GM11168 (cell line): ENCODE data around the gene PDE4D.
"Not testable (repeated sequence)": the region's sequence is repeated elsewhere in the genome, so short reads cannot be mapped to it uniquely, and the experiment has no call there.

Source experiments
- in situ Hi-C: fragments of 300-500 bp; cut with MboI; formaldehyde crosslinking; loops from one replicate; pipeline ENCODE4 v1.12.0; 2022; ENCODE audit warnings: low sequenced_read_pairs; ENCODE audit not compliant: unreplicated experiment

The PDE4D gene

GRCh38 chr5:59056599-59056998 lies 836.9 kb downstream of the PDE4D start:
- in situ Hi-C loops = not testable (repeated sequence)

- in situ Hi-C loops = no loop called here
Measured at GRCh38 chr5:59055745-59056448, 837.6 kb downstream of the PDE4D start.

DNA sequence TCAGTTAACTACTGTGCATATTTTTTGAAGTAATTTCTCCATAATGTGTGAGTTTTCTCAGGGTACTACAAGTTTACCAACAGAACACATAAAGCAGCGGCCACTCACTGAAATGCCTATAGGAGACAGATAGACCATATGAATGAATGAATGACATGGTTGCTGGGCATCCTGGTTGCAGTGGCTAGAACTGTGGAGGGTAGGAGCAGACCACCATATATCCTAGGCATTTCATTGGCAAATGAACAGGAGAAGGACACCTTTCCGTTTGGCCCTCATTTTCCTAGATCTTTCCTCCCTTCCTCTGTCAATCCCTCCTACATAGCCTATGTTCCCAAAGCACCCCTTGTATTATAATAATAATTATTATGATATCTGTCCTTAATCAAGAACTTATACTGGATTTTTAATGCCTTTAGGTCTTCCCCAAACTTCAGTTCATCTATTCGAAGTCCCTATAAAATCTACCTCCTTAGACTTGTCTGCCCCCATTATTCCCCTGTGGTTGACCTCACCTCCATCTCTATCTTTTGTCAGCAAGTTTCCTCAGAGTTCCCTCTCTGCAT lies 838.5 kb downstream of the PDE4D start:
- in situ Hi-C loops = no loop called here

DNA sequence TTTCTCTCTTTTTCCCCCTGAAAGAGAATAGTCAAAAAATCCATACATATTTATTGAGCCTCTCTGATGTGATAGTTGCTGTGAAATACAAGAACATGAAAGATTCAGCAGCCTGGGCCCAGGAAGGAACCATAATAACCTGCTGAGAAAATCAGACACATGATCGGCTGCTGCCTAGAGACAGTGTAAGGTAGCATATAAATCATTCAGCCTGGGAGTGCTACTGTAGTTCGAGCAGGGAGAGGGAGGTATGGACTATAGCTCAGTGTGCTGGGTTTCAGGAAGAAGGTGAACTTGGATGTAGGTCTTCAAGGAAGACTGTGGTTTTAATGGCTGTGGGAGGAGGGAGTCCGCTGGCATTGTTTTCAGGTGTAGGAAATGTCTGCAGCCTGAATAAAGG lies 841.6 kb downstream of the PDE4D start:
- in situ Hi-C loops = no loop called here

- in situ Hi-C loops = loop anchor here (10.0 kb wide), 1 partner anchor 126 kb away; no protein-coding TSS in a partner anchor
Measured at GRCh38 chr5:59049095-59049494, 844.4 kb downstream of the PDE4D start.

DNA sequence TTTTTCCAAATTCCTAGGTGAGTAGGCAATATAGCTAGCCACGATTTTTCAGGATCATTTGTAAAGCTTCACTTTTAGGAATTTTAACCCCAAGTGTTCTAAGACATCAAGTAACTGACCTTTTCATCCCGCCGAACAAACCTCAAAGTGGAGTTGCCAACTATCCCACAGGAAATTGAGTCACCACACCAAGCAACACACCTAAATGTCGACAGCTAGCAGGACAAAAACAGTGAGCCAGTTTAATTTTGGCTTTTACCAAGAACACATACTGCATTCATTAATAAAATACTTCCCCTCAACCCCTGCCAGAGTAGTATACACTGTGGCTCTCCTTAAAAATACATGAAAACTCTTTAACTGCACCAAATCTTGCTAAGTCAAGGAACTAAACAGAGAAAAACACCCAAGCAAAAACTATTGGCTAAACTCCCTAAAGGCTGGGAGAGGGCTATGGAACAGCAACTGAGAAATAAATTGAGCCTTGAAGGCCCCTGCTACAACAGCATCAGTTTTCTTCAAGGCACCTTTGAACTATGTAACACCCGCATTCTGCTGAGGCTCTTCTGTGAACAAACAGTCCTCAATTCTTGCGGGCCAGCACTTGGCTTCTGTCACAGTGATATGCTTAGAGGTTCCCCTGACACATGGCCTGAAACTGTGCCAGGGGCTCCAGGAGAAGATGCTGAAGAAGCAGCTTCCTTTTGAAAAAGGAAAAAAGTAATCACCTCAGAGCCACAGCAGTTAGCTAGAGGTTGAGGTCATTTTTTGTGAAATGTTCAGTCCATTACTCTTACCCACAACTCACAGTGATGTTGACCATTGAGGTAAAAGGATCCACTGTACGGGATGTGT lies 851.1 kb downstream of the PDE4D start:
- in situ Hi-C loops = loop anchor here (10.0 kb wide), 1 partner anchor 132 kb away; no protein-coding TSS in a partner anchor

DNA sequence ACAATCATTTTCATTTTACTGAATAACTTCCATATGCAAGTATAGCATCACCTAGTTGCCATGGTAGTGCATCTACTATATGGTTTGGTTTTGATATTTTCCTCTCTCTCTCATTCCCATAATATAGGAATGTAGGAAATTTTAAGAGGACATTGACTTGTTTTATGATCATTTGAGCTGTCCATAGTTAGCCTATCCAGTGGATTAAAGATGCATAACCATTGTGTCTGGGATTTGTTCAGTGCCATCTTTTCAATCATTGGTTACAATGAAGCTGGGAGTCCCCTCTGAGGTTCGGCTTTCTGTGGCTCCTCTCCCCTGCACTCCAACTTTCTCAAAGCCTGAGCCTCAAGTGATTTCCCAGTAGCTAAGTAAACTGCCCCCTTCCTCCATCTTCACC lies 852.2 kb downstream of the PDE4D start:
- in situ Hi-C loops = loop anchor here (10.0 kb wide), 1 partner anchor 133 kb away; no protein-coding TSS in a partner anchor

DNA sequence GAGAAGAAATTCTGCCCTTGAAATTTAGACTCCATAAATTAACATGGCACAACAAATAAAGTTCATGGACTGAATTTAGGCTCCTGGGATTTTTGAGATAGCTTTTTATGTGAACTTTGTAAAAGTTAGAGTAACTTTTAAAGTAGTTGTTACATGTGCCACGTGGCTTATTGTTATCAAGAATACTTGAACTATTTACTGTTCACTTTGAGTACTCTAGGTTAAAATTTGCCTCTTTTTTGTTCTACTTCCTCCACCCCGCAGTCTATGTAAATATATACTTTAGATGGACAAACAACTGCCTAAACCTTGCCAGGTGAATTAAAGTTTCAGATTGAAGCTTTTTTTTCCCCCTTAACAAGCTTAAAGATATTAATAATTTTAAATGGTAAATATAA lies 852.7 kb downstream of the PDE4D start:
- in situ Hi-C loops = loop anchor here (10.0 kb wide), 1 partner anchor 134 kb away; no protein-coding TSS in a partner anchor

DNA sequence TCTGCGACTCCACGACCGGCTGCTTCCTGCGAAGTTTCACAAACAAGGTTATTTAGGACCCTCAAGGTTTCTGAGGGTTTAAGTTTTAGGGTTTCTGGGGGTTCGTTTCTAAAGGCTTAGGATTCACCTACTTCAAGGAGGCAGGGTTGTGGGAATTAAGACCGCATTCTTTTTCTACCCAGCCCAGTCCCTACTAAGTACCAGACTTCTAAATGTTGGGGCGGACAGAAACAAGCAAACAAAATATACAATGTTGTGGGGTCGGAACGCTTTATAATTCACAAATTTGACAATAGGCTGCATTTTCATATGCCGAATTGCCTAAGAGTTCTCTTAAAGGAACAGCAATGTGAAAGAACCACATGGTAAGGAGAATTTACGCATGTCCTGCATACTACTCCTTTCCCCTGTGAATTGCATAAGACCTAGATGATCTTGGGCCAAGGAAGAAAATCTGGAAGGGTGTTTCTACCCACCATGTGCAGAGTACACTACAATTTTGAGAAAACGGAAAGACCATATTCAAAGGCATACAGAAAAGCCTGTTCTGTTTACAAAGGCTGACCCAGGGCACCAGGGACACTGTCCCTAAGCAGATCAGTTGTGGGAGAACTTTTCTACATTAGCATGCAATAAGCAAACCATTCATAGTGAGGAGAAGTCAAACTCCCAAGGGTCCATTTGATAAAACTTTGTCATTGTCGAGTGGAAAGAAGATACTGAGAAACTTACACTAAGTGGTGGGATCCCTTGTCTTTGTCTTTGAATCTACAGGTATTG lies 853.3 kb downstream of the PDE4D start:
- in situ Hi-C loops = loop anchor here (10.0 kb wide), 1 partner anchor 135 kb away; no protein-coding TSS in a partner anchor

- in situ Hi-C loops = loop anchor here (10.0 kb wide), 1 partner anchor 135 kb away; no protein-coding TSS in a partner anchor
Measured at GRCh38 chr5:59039296-59040023, 854.1 kb downstream of the PDE4D start.

- in situ Hi-C loops = no loop called here
Measured at GRCh38 chr5:59038798-59039295, 854.7 kb downstream of the PDE4D start.

- in situ Hi-C loops = no loop called here
Measured at GRCh38 chr5:59037941-59038797, 855.4 kb downstream of the PDE4D start.

GRCh38 chr5:59037453-59037852 lies 856.1 kb downstream of the PDE4D start:
- in situ Hi-C loops = no loop called here

GRCh38 chr5:59037041-59037440 lies 856.5 kb downstream of the PDE4D start:
- in situ Hi-C loops = no loop called here

GRCh38 chr5:59036274-59036961 lies 857.1 kb downstream of the PDE4D start:
- in situ Hi-C loops = no loop called here

- in situ Hi-C loops = no loop called here
Measured at GRCh38 chr5:59035681-59036080, 857.8 kb downstream of the PDE4D start.

- in situ Hi-C loops = no loop called here
Measured at GRCh38 chr5:59034498-59035186, 858.9 kb downstream of the PDE4D start.
